Calu3 (cell line): ENCODE results near the gene MRPL24. TPM values are rescaled to one million over a fixed set of nuclear protein-coding genes. Genes with fewer than 3 reads are reported as not detected.
"Not testable (repeated sequence)": the region's sequence is repeated elsewhere in the genome, so short reads cannot be mapped to it uniquely, and the experiment has no call there.

Experiments used
- BruUV-seq: library from RNA; stranded (reverse); fragments of 400-500 nt; replicated peaks from 2 replicates; lab custom pipeline; 2021; lab: Mats Ljungman, UMichigan
- CTCF ChIA-PET: fragments of 300-600 bp; sonication (Branson Sonifier 250); formaldehyde crosslinking; loops from one replicate; lab custom pipeline; 2022; ENCODE audit warnings: antibody characterized with exemption; lab: Charles Lee
- DNase-seq: peaks from one replicate; pipeline ENCODE4 v3.0.0; 2022
- H3K27ac Mint-ChIP-seq: one replicate; pipeline ENCODE4 v1.8.0; 2022; ENCODE audit warnings: mixed read lengths; ENCODE audit not compliant: unreplicated experiment
- H3K27me3 Mint-ChIP-seq: one replicate; pipeline ENCODE4 v1.8.0; 2022; ENCODE audit warnings: mixed read lengths; ENCODE audit not compliant: unreplicated experiment
- H3K36me3 Mint-ChIP-seq: one replicate; pipeline ENCODE4 v1.8.0; 2022; ENCODE audit warnings: mild to moderate bottlenecking, moderate library complexity, mixed read lengths; ENCODE audit not compliant: insufficient read depth, unreplicated experiment
- H3K4me1 Mint-ChIP-seq: one replicate; pipeline ENCODE4 v1.8.0; 2022; ENCODE audit warnings: mild to moderate bottlenecking, low read depth, mixed read lengths; ENCODE audit not compliant: unreplicated experiment
- H3K4me3 Mint-ChIP-seq: one replicate; pipeline ENCODE4 v1.8.0; 2022; ENCODE audit warnings: mild to moderate bottlenecking, low read depth, moderate library complexity, mixed read lengths; ENCODE audit not compliant: unreplicated experiment
- H3K9me3 Mint-ChIP-seq: one replicate; pipeline ENCODE4 v1.8.0; 2022; ENCODE audit warnings: low read depth, mixed read lengths; ENCODE audit not compliant: unreplicated experiment
- CTCF ChIP-seq: fragments of 200-600 bp; IDR thresholded peaks from one replicate; pipeline ENCODE4 v1.8.0; 2022; ENCODE audit warnings: antibody characterized with exemption; ENCODE audit not compliant: unreplicated experiment
- intact Hi-C: fragments of 100-400 bp; cut with micrococcal nuclease; formaldehyde crosslinking; loops from one replicate; pipeline ENCODE4 v1.10.0; 2022; ENCODE audit not compliant: unreplicated experiment
- total RNA-seq: library from RNA; stranded (reverse); gene quantifications from 2 replicates; pipeline ENCODE4 v1.2.3, GENCODE V29; 2022

Gene MRPL24
- total RNA-seq, 1 experiment from 2014 or later, result 138 TPM

GRCh38 chr1:156760092-156760795 lies 19.4 kb upstream of the MRPL24 start:
- H3K4me1 Mint-ChIP-seq, result no peaks in the 10 kb centered on the region
- DNase-seq, result no peak
- peaks cover 7% of the 10 kb centered on the region for H3K36me3 Mint-ChIP-seq
- no peak for TF ChIP-seq CTCF
- CTCF ChIA-PET, result no interaction called here
- H3K4me3 Mint-ChIP-seq, result no peak overlapping the region
- H3K27ac Mint-ChIP-seq, result no peak overlapping the region
- no peaks in the 10 kb centered on the region for H3K27me3 Mint-ChIP-seq
- no peaks in the 10 kb centered on the region for H3K9me3 Mint-ChIP-seq
- no TSS peak for BruUV-seq
- intact Hi-C loops, result no loop called here

- BruUV-seq, DNase-seq, H3K27me3 Mint-ChIP-seq, H3K27ac Mint-ChIP-seq, H3K4me1 Mint-ChIP-seq, intact Hi-C loops, H3K4me3 Mint-ChIP-seq, H3K9me3 Mint-ChIP-seq: not testable (repeated sequence)
- peaks cover 12% of the 10 kb centered on the region for H3K36me3 Mint-ChIP-seq
- CTCF ChIA-PET, result interaction anchor here (0.6 kb wide), 1 partner anchor 579 kb away, joined by 5 read pairs; no protein-coding TSS in a partner anchor
Observed at GRCh38 chr1:156757572-156758253, 16.8 kb upstream of the MRPL24 start.

- intact Hi-C loops, result no loop called here
- Mint-ChIP-seq H3K4me3 (no peak overlapping the region), H3K27ac (no peak overlapping the region), H3K36me3 (peaks cover 25% of the 10 kb centered on the region), H3K27me3 (no peaks in the 10 kb centered on the region), H3K4me1 (peaks cover 7% of the 10 kb centered on the region), H3K9me3 (no peaks in the 10 kb centered on the region)
- no peak for TF ChIP-seq CTCF
- BruUV-seq, result no TSS peak
- DNase-seq, result no peak
- CTCF ChIA-PET, result interaction anchor here (1.2 kb wide), 1 partner anchor 11 kb away, joined by 3 read pairs; the partner anchor contains the start of gene PRCC
Observed at GRCh38 chr1:156756355-156756754, 15.5 kb upstream of the MRPL24 start.

GRCh38 chr1:156755527-156755950 lies 14.7 kb upstream of the MRPL24 start:
- no TSS peak for BruUV-seq

More at GRCh38 chr1:156755527-156755950, 14.7 kb upstream of the MRPL24 start:
- DNase-seq, result no peak
- Mint-ChIP-seq H3K9me3 (no peaks in the 10 kb centered on the region), H3K36me3 (peaks cover 29% of the 10 kb centered on the region), H3K4me3 (no peak overlapping the region), H3K4me1 (peaks cover 7% of the 10 kb centered on the region), H3K27me3 (no peaks in the 10 kb centered on the region), H3K27ac (no peak overlapping the region)
- CTCF ChIA-PET, result interaction anchor here (1.2 kb wide), 1 partner anchor 12 kb away, joined by 3 read pairs; the partner anchor contains the start of gene PRCC
- TF ChIP-seq CTCF, result no peak
- intact Hi-C loops, result no loop called here
